ENCODE measurements around the gene KRTAP1-3. TPM values are rescaled to one million over a fixed set of nuclear protein-coding genes. Genes with fewer than 3 reads are reported as not detected.

Gene KRTAP1-3
- total RNA-seq, 1 donor from 2014 or later, result not detected

Small RNAs within 50 kb of the gene (small RNA-seq; reads per million reads assigned to genes)
- not detected for gene KRTAP3-4P

Other genes starting within 250 kb of the KRTAP1-3 start
- gene KRT28, start 234.9 kb downstream of the KRTAP1-3 start, total RNA-seq, result not detected
- gene KRT10, start 212.3 kb downstream of the KRTAP1-3 start, total RNA-seq, result 2.6 TPM
- not detected for gene KRT12, start 167.7 kb downstream of the KRTAP1-3 start, total RNA-seq
- gene KRT20, start 149.6 kb downstream of the KRTAP1-3 start, total RNA-seq, result not detected
- gene KRT23, start 97.2 kb downstream of the KRTAP1-3 start, total RNA-seq, result 0.52 TPM
- 3.1 TPM for gene KRT39, start 67.9 kb downstream of the KRTAP1-3 start, total RNA-seq
- 6.3 TPM for gene KRT40, start 50.5 kb downstream of the KRTAP1-3 start, total RNA-seq
- not detected for gene KRTAP3-3, start 40.7 kb downstream of the KRTAP1-3 start, total RNA-seq
- not detected for gene KRTAP3-2, start 35.0 kb downstream of the KRTAP1-3 start, total RNA-seq
- not detected for gene KRTAP3-1, start 25.7 kb downstream of the KRTAP1-3 start, total RNA-seq
- gene KRTAP1-5, start 7.7 kb downstream of the KRTAP1-3 start, total RNA-seq, result not detected
- not detected for gene KRTAP1-4, start 4.7 kb downstream of the KRTAP1-3 start, total RNA-seq
- gene KRTAP1-1, start 6.6 kb upstream of the KRTAP1-3 start, total RNA-seq, result not detected
- not detected for gene KRTAP2-1, start 12.4 kb upstream of the KRTAP1-3 start, total RNA-seq
- gene KRTAP2-2, start 20.4 kb upstream of the KRTAP1-3 start, total RNA-seq, result not detected
- not detected for gene KRTAP2-3, start 25.2 kb upstream of the KRTAP1-3 start, total RNA-seq
- gene KRTAP2-4, start 31.0 kb upstream of the KRTAP1-3 start, total RNA-seq, result not detected
- not detected for gene KRTAP4-7, start 49.3 kb upstream of the KRTAP1-3 start, total RNA-seq
- not detected for gene KRTAP4-8, start 63.3 kb upstream of the KRTAP1-3 start, total RNA-seq
- not detected for gene KRTAP4-16, start 67.3 kb upstream of the KRTAP1-3 start, total RNA-seq
- gene KRTAP4-9, start 70.5 kb upstream of the KRTAP1-3 start, total RNA-seq, result not detected
- not detected for gene KRTAP4-11, start 83.5 kb upstream of the KRTAP1-3 start, total RNA-seq
- gene KRTAP4-12, start 89.3 kb upstream of the KRTAP1-3 start, total RNA-seq, result not detected
- gene KRTAP4-6, start 105.7 kb upstream of the KRTAP1-3 start, total RNA-seq, result not detected
- not detected for gene KRTAP4-5, start 115.0 kb upstream of the KRTAP1-3 start, total RNA-seq
- not detected for gene KRTAP4-4, start 125.9 kb upstream of the KRTAP1-3 start, total RNA-seq
- gene KRTAP4-3, start 133.3 kb upstream of the KRTAP1-3 start, total RNA-seq, result not detected
- not detected for gene KRTAP4-2, start 143.3 kb upstream of the KRTAP1-3 start, total RNA-seq
- gene KRTAP4-1, start 150.0 kb upstream of the KRTAP1-3 start, total RNA-seq, result not detected
- gene KRTAP9-1, start 155.0 kb upstream of the KRTAP1-3 start, total RNA-seq, result not detected
- not detected for gene KRTAP9-2, start 191.8 kb upstream of the KRTAP1-3 start, total RNA-seq
- gene KRTAP9-3, start 197.6 kb upstream of the KRTAP1-3 start, total RNA-seq, result not detected
- gene KRTAP9-8, start 203.1 kb upstream of the KRTAP1-3 start, total RNA-seq, result not detected
- gene KRTAP9-4, start 214.8 kb upstream of the KRTAP1-3 start, total RNA-seq, result not detected
- not detected for gene KRTAP9-9, start 220.5 kb upstream of the KRTAP1-3 start, total RNA-seq
- gene KRTAP9-6, start 230.5 kb upstream of the KRTAP1-3 start, total RNA-seq, result not detected
- gene KRTAP9-7, start 240.8 kb upstream of the KRTAP1-3 start, total RNA-seq, result not detected

Data from skeletal muscle tissue (tissue), 2 donors.